ENCODE measurements around the gene ATAD5. TPM values are rescaled to one million over a fixed set of nuclear protein-coding genes. Genes with fewer than 3 reads are reported as not detected.

Gene ATAD5
- total RNA-seq, 2 donors from 2014 or later, result 2.0 to 3.1 TPM

DNA sequence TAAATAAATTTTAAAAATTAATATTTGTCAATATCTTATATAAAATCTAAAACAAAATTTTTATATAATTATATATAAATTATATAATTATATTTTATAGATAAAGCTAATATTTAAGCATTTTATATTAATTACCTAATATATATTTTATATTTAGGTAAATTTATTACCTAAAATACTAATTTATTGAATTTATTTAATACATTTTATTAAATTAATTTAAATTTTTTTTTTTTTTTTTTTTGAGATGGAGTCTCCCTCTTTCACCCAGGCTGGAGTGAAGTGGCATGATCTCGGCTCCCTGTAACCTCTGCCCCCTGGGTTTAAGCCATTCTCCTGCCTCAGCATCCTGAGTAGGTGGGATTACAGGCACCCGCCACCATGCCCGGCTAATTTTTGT, 22.4 kb downstream of the ATAD5 start:
- intact Hi-C loops (cut with DNase I), result no loop called here

DNA sequence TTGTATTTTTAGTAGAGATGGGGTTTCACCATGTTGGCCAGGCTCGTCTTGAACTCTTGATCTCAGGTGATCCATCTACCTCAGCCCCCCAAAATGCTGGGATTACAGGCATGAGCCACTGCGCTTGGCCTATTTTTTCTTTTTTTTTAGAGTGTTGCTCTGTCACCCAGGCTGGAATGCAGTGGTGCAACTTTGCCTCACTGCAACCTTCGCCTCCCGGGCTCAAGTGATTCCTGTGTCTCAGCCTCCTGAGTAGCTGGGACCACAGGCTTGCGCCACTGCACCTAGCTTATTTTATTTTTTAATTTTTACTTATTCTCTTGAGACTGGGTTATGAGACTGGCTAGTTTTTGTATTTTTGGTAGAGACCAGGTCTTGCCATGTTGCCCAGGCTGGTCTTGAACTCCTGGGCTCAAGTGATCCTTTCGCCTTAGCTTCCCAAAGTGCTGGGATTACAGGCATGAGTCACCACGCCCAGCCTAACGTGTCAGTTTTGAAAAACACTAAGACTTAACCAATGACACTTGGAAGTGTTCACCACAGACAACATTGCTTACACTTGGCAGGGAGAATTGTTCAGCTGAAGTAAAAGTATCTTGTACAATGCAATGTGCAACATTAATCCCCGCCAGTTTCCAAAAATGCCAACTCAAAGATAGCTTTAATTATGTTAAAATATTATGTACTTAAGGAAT, 26.9 kb downstream of the ATAD5 start:
- Histone ChIP-seq H3K9me3 (no peaks in the 10 kb centered on the region), H3K36me3 (no peaks in the 10 kb centered on the region), H3K27ac (no peak overlapping the region), H3K27me3 (replicated peaks; ENCODE audit: insufficient read depth) (no peaks in the 10 kb centered on the region), H3K4me3 (no peak overlapping the region), H3K4me1 (replicated peaks) (no peaks in the 10 kb centered on the region)
- intact Hi-C loops (cut with DNase I), result no loop called here
- DNase-seq (ENCODE audit: low spot score), result no peak
- no peak for TF ChIP-seq CTCF (IDR thresholded peaks at IDR 0.05)
- no peak for TF ChIP-seq POLR2AphosphoS5 (IDR thresholded peaks at IDR 0.05)
- TF ChIP-seq POLR2A (IDR thresholded peaks at IDR 0.05), result no peak
- 95% methylated on average over 9 of the region's 9 CpGs for WGBS

More for the DNA sequence above, 22.4 kb downstream of the ATAD5 start:
- DNase-seq (ENCODE audit: low spot score), result no peak
- H3K4me3 ChIP-seq, result no peak overlapping the region
- H3K36me3 ChIP-seq, result no peaks in the 10 kb centered on the region
- TF ChIP-seq POLR2AphosphoS5 (IDR thresholded peaks at IDR 0.05), result no peak
- no peak for TF ChIP-seq CTCF (IDR thresholded peaks at IDR 0.05)
- no peak for TF ChIP-seq POLR2A (IDR thresholded peaks at IDR 0.05)
- no peaks in the 10 kb centered on the region for H3K27me3 ChIP-seq (replicated peaks; ENCODE audit: insufficient read depth)
- H3K4me1 ChIP-seq (replicated peaks), result no peaks in the 10 kb centered on the region
- H3K27ac ChIP-seq, result no peak overlapping the region
- 98% methylated on average over 3 of the region's 3 CpGs for WGBS
- no peaks in the 10 kb centered on the region for H3K9me3 ChIP-seq

DNA sequence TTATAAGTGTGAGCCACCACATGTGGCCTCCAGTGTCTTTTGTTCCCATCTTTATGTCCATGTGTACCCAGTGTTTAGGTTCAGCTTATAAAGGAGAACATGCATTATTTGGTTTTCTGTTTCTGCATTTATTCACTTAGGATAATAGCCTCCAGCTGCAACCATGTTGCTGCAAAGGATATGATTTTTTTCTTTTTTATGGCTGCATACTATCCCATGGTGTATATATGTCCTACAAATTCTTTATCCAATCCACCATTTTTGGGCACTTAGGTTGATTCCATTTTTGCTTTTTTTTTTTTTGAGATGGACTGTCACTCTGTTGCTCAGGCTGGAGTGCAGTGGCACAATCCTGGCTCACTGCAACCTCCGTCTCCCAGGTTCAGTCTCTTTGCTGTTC, 32.9 kb downstream of the ATAD5 start:
- 90% methylated on average over 1 of the region's 1 CpG for WGBS
- H3K4me1 ChIP-seq (replicated peaks), result no peaks in the 10 kb centered on the region
- intact Hi-C loops (cut with DNase I), result no loop called here

GRCh38 chr17:30869005-30869404, 37.2 kb downstream of the ATAD5 start:
- no peak overlapping the region for H3K27ac ChIP-seq
- TF ChIP-seq POLR2AphosphoS5 (IDR thresholded peaks at IDR 0.05), result no peak
- TF ChIP-seq CTCF (IDR thresholded peaks at IDR 0.05), result no peak
- TF ChIP-seq POLR2A (IDR thresholded peaks at IDR 0.05), result no peak
- H3K4me1 ChIP-seq (replicated peaks), result no peaks in the 10 kb centered on the region
- intact Hi-C loops (cut with DNase I), result no loop called here
- H3K36me3 ChIP-seq, result no peaks in the 10 kb centered on the region
- no peaks in the 10 kb centered on the region for H3K27me3 ChIP-seq (replicated peaks; ENCODE audit: insufficient read depth)
- H3K9me3 ChIP-seq, result no peaks in the 10 kb centered on the region
- DNase-seq (ENCODE audit: low spot score), result no peak
- 96% methylated on average over 6 of the region's 6 CpGs for WGBS
- no peak overlapping the region for H3K4me3 ChIP-seq

More for the DNA sequence above, 32.9 kb downstream of the ATAD5 start:
- TF ChIP-seq POLR2A (IDR thresholded peaks at IDR 0.05) (no peak), POLR2AphosphoS5 (IDR thresholded peaks at IDR 0.05) (no peak), CTCF (IDR thresholded peaks at IDR 0.05) (no peak)
- H3K4me3 ChIP-seq, result no peak overlapping the region
- H3K27ac ChIP-seq, result no peak overlapping the region
- H3K36me3 ChIP-seq, result no peaks in the 10 kb centered on the region
- H3K9me3 ChIP-seq, result no peaks in the 10 kb centered on the region
- DNase-seq (ENCODE audit: low spot score), result no peak
- no peaks in the 10 kb centered on the region for H3K27me3 ChIP-seq (replicated peaks; ENCODE audit: insufficient read depth)

GRCh38 chr17:30886187-30886586, 54.4 kb downstream of the ATAD5 start:
- Histone ChIP-seq H3K27me3 (replicated peaks; ENCODE audit: insufficient read depth) (no peaks in the 10 kb centered on the region), H3K36me3 (no peaks in the 10 kb centered on the region), H3K27ac (no peak overlapping the region), H3K4me1 (replicated peaks) (no peaks in the 10 kb centered on the region), H3K9me3 (no peaks in the 10 kb centered on the region), H3K4me3 (no peak overlapping the region)
- 97% methylated on average over 5 of the region's 5 CpGs for WGBS
- no peak for DNase-seq (ENCODE audit: low spot score)
- intact Hi-C loops (cut with DNase I), result no loop called here
- TF ChIP-seq POLR2A (IDR thresholded peaks at IDR 0.05) (no peak), POLR2AphosphoS5 (IDR thresholded peaks at IDR 0.05) (no peak), CTCF (IDR thresholded peaks at IDR 0.05) (no peak)

Data from prostate gland (tissue), 2 donors.